Brain microvascular endothelial cell (primary cell): ENCODE measurements around the gene LAMA4.
A peak's percentile ranks its signal among the peaks of the same experiment; 100 is the strongest.

ENCODE experiments used
- DNase-seq: peaks from one replicate; pipeline ENCODE4 v3.0.0-alpha.2; 2020
- H3K27ac ChIP-seq: fragments of 250-450 bp; sonication (Bioruptor Pico); 2 replicates; pipeline ENCODE4 v1.5.1; 2020; ENCODE audit warnings: mild to moderate bottlenecking, moderate library complexity
- H3K27me3 ChIP-seq: fragments of 250-450 bp; sonication (Bioruptor Pico); replicated peaks from 2 replicates; pipeline ENCODE4 v1.5.1; 2020; ENCODE audit warnings: mild to moderate bottlenecking
- H3K36me3 ChIP-seq: fragments of 250-450 bp; sonication (Bioruptor Pico); replicated peaks from 2 replicates; pipeline ENCODE4 v1.5.1; 2020; ENCODE audit warnings: mild to moderate bottlenecking
- H3K4me3 ChIP-seq: 2 replicates; pipeline ENCODE4 v1.5.1; 2011; ENCODE audit warnings: low read depth, mild to moderate bottlenecking, control low read depth, low read length, moderate library complexity
- in situ Hi-C: cut with HindIII; loops from 2 replicates; pipeline ENCODE4 v1.10.0; 2017; ENCODE audit warnings: low sequenced_read_pairs, low pct_ligation_motif_present
- TF ChIP-seq, protein P1 (sequence below): IDR thresholded peaks from 2 replicates; pipeline ENCODE4 v1.5.1; 2011; ENCODE audit warnings: low read depth, mild to moderate bottlenecking, moderate library complexity, low read length, control low read depth, inconsistent platforms; ENCODE audit errors: missing control alignments

Gene LAMA4

GRCh38 chr6:112214739-112215269 lies 39.6 kb downstream of the LAMA4 start:
- Histone ChIP-seq H3K27me3 (no peaks in the 10 kb centered on the region), H3K4me3 (no peak overlapping the region), H3K36me3 (peaks cover 11% of the 10 kb centered on the region), H3K27ac (peak overlapping the region; percentile 13)
- TF ChIP-seq, protein P1, sequence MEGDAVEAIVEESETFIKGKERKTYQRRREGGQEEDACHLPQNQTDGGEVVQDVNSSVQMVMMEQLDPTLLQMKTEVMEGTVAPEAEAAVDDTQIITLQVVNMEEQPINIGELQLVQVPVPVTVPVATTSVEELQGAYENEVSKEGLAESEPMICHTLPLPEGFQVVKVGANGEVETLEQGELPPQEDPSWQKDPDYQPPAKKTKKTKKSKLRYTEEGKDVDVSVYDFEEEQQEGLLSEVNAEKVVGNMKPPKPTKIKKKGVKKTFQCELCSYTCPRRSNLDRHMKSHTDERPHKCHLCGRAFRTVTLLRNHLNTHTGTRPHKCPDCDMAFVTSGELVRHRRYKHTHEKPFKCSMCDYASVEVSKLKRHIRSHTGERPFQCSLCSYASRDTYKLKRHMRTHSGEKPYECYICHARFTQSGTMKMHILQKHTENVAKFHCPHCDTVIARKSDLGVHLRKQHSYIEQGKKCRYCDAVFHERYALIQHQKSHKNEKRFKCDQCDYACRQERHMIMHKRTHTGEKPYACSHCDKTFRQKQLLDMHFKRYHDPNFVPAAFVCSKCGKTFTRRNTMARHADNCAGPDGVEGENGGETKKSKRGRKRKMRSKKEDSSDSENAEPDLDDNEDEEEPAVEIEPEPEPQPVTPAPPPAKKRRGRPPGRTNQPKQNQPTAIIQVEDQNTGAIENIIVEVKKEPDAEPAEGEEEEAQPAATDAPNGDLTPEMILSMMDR = no peak
- in situ Hi-C loops = no loop called here
- no peak for DNase-seq

- H3K27me3 ChIP-seq = no peaks in the 10 kb centered on the region
- in situ Hi-C loops = no loop called here
- TF ChIP-seq, protein P1 = no peak
- H3K36me3 ChIP-seq = peaks cover 14% of the 10 kb centered on the region
- DNase-seq = no peak
- H3K4me3 ChIP-seq = no peak overlapping the region
- H3K27ac ChIP-seq = no peak overlapping the region
These were observed 43.5 kb downstream of the LAMA4 start for GRCh38 chr6:112210852-112211251.

- peaks cover 18% of the 10 kb centered on the region for H3K36me3 ChIP-seq
- H3K4me3 ChIP-seq = no peak overlapping the region
- H3K27me3 ChIP-seq = no peaks in the 10 kb centered on the region
- TF ChIP-seq, protein P1 = no peak
- DNase-seq = no peak
- H3K27ac ChIP-seq = no peak overlapping the region
- in situ Hi-C loops = no loop called here
These were observed 45.2 kb downstream of the LAMA4 start for GRCh38 chr6:112209131-112209530.

DNA sequence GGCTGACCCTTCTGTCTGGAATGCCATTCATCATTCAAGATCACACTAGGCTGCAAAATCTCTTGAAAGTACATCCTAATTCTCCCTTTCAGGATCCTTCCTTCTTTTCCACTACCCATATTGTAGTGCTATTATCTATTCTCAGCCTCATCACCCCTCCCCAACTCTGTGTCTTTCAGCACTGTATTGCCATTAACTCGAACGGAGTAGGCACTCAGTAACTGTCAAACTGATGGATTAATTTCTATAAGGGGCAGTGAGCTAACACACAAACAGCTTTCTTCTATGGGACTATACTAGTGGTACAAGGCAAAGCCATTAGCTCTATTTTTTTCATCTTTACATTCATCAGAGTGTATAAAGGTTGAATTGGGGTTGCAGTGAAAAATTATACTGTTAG lies 46.6 kb downstream of the LAMA4 start:
- H3K27ac ChIP-seq = no peak overlapping the region

DNA sequence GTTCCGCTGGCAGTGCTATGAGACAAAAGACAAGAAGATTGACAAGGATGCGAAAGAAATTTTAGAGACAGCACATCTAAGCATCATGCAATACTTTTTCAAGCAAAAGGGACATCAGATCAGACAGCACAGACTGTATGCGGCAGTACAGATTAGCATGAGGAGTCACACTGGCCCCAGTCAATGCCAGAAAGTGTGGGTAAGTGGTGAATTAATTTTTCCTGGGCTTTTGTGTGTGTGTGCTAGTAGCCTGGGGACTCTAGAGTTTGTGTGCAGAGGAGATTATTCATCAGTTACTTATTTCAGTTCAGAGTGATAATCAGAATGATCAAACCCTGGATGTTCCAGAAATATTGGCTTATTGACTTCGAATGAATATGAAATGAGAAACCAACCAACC lies 47.2 kb downstream of the LAMA4 start:
- TF ChIP-seq, protein P1 = no peak
- H3K27ac ChIP-seq = no peak overlapping the region
- no peak overlapping the region for H3K4me3 ChIP-seq
- H3K27me3 ChIP-seq = no peaks in the 10 kb centered on the region
- H3K36me3 ChIP-seq = peaks cover 16% of the 10 kb centered on the region
- in situ Hi-C loops = no loop called here
- DNase-seq = no peak

More for the DNA sequence above, 46.6 kb downstream of the LAMA4 start:
- DNase-seq = no peak
- in situ Hi-C loops = no loop called here
- H3K27me3 ChIP-seq = no peaks in the 10 kb centered on the region
- TF ChIP-seq, protein P1 = no peak
- H3K36me3 ChIP-seq = peaks cover 18% of the 10 kb centered on the region
- no peak overlapping the region for H3K4me3 ChIP-seq

- in situ Hi-C loops = no loop called here
- H3K27ac ChIP-seq = peak overlapping the region; percentile 84
- H3K4me3 ChIP-seq = no peak overlapping the region
- H3K36me3 ChIP-seq = peaks cover 14% of the 10 kb centered on the region
- no peak for DNase-seq
- TF ChIP-seq, protein P1 = no peak
- H3K27me3 ChIP-seq = no peaks in the 10 kb centered on the region
These were observed 48.3 kb downstream of the LAMA4 start for GRCh38 chr6:112206110-112206458.
